T-cell (primary cell): Measurements from ENCODE around the gene IDE. TPM values are rescaled to one million over a fixed set of nuclear protein-coding genes. Genes with fewer than 3 reads are reported as not detected.

Experiments
- ATAC-seq, 4 experiments: fragments of 200-7000 bp in 3 of 4; fragments of 150-1000 bp in 1 of 4; cut with Tn5 transposase; replicated peaks in 1 of 4; 1 replicate in 3 of 4; 2 replicates in 1 of 4; pipeline ENCODE4 v1.10.0; 2021; ENCODE audit warnings: moderate library complexity in 3 of 4, mild to moderate bottlenecking in 2 of 4, moderate number of reproducible peaks in 1 of 4
- CTCF ChIA-PET, 2 donors: fragments of 300-600 bp; sonication (Branson Sonifier 250); formaldehyde crosslinking; loops; one replicate each; lab custom pipeline; 2022; ENCODE audit warnings: antibody characterized with exemption in 2 of 2; lab: Charles Lee
- POLR2A ChIA-PET, 2 donors: fragments of 300-600 bp; sonication (Branson Sonifier 250); formaldehyde crosslinking; loops; one replicate each; lab custom pipeline; 2022; ENCODE audit warnings: antibody characterized with exemption in 2 of 2; lab: Charles Lee
- DNase-seq, 35 experiments: peaks; one replicate each; pipeline versions ENCODE4 v3.0.0 to v3.0.0-alpha.2; 2013 to 2023
- H3K27ac ChIP-seq: one replicate; pipeline ENCODE4 v1.5.1; 2013; ENCODE audit warnings: low read length
- H3K27me3 ChIP-seq, 2 experiments: replicated peaks in 1 of 2; 1 replicate in 1 of 2; 2 replicates in 1 of 2; pipeline versions ENCODE4 v1.6.1 to v1.7.0; 2013; ENCODE audit warnings: low read length in 1 of 2, mixed read lengths in 1 of 2; ENCODE audit not compliant: control insufficient read depth in 2 of 2, insufficient read depth in 2 of 2; ENCODE audit errors: extremely low read depth in 1 of 2
- H3K36me3 ChIP-seq, 2 donors: 1 replicate in 1 of 2; 2 replicates in 1 of 2; pipeline versions ENCODE4 v1.6.1 to v1.7.0; 2013; ENCODE audit warnings: low read length in 1 of 2; ENCODE audit not compliant: control insufficient read depth in 2 of 2, insufficient read depth in 1 of 2; ENCODE audit errors: extremely low read depth in 1 of 2
- H3K4me1 ChIP-seq, 2 experiments: 1 replicate in 1 of 2; 2 replicates in 1 of 2; pipeline versions ENCODE4 v1.6.1 to v1.7.0; 2013; ENCODE audit warnings: low read length in 2 of 2, mixed read lengths in 1 of 2; ENCODE audit not compliant: insufficient read depth in 2 of 2, control insufficient read depth in 1 of 2; ENCODE audit errors: extremely low read depth in 1 of 2
- H3K4me3 ChIP-seq, 2 donors: 1 replicate in 1 of 2; 2 replicates in 1 of 2; pipeline versions ENCODE4 v1.5.1 to v1.7.0; 2013; ENCODE audit warnings: mild to moderate bottlenecking in 2 of 2, low read length in 1 of 2, moderate library complexity in 1 of 2; ENCODE audit not compliant: control insufficient read depth in 1 of 2; ENCODE audit errors: extremely low read depth in 1 of 2
- H3K9me3 ChIP-seq: 2 replicates; pipeline ENCODE4 v1.7.0; 2013
- H3K27ac Mint-ChIP-seq, 2 donors: one replicate each; pipeline ENCODE4 v1.8.0; 2020 to 2021; ENCODE audit warnings: mild to moderate bottlenecking in 2 of 2, mixed read lengths in 2 of 2
- H3K27me3 Mint-ChIP-seq, 2 donors: one replicate each; pipeline ENCODE4 v1.8.0; 2021 to 2022; ENCODE audit warnings: mixed read lengths in 2 of 2
- H3K36me3 Mint-ChIP-seq: one replicate; pipeline ENCODE4 v1.8.0; 2021; ENCODE audit warnings: mixed read lengths
- H3K4me1 Mint-ChIP-seq, 3 donors: one replicate each; pipeline ENCODE4 v1.8.0; 2020 to 2022; ENCODE audit warnings: mixed read lengths in 3 of 3, mild to moderate bottlenecking in 1 of 3
- H3K4me3 Mint-ChIP-seq, 3 donors: one replicate each; pipeline ENCODE4 v1.8.0; 2020 to 2022; ENCODE audit warnings: mild to moderate bottlenecking in 3 of 3, mixed read lengths in 3 of 3, moderate library complexity in 3 of 3
- H3K9me3 Mint-ChIP-seq, 3 donors: one replicate each; pipeline ENCODE4 v1.8.0; 2020 to 2022; ENCODE audit warnings: mixed read lengths in 3 of 3
- WGBS: methylation state at CpG from one replicate; pipeline ENCODE4 v1.1.5; 2013; ENCODE audit warnings: missing lambda C conversion rate; ENCODE audit not compliant: insufficient coverage; 5-methylcytosine and 5-hydroxymethylcytosine counted together
- total RNA-seq, 35 experiments: library from RNA in 6 of 35; stranded (reverse) in 6 of 35; fragments of 120-200 nt in 1 of 35; gene quantifications; one replicate each; pipeline versions ENCODE4 v1.2.1 to v1.2.4 and lab custom pipeline; 2013 to 2026

IDE gene
- total RNA-seq, 5 donors from 2014 or later (not counting 1 experiment from before 2014, with no cell fraction given), result 24.7 to 31.8 (median 27.2) TPM

GRCh38 chr10:92492748-92493240 is 81.1 kb downstream of the IDE start:
- H3K4me3 Mint-ChIP-seq, result no peak overlapping the region
- H3K9me3 Mint-ChIP-seq, result no peaks in the 10 kb centered on the region
- Histone ChIP-seq H3K27me3 (no peaks in the 10 kb centered on the region), H3K9me3 (no peaks in the 10 kb centered on the region), H3K4me3 (no peak overlapping the region), H3K36me3 (peaks cover 0 to 41% of the 10 kb centered on the region in 2 donors), H3K4me1 (no peaks in the 10 kb centered on the region), H3K27ac (no peak overlapping the region)
- POLR2A ChIA-PET, result no interaction called here
- ATAC-seq (no peak), DNase-seq (no peak)
- H3K4me1 Mint-ChIP-seq, result no peaks in the 10 kb centered on the region
- peaks cover 50% of the 10 kb centered on the region for H3K36me3 Mint-ChIP-seq
- 96% methylated on average over 4 of the region's 6 CpGs for WGBS
- H3K27ac Mint-ChIP-seq, result no peak overlapping the region
- H3K27me3 Mint-ChIP-seq, result no peaks in the 10 kb centered on the region
- CTCF ChIA-PET, result interaction anchor here in 1 of 2 donors (0.7 kb wide), 1 partner anchor 20 kb away, joined by 3 read pairs; no protein-coding TSS in a partner anchor

GRCh38 chr10:92490387-92490786 is 83.5 kb downstream of the IDE start:
- H3K9me3 Mint-ChIP-seq, result no peaks in the 10 kb centered on the region
- no CpG with 5 or more reads among the region's 2 CpGs for WGBS
- CTCF ChIA-PET, result interaction anchor here (0.5 to 0.6 kb wide), 2 partner anchors 10 to 44 kb away, joined by 3 to 4 read pairs; no protein-coding TSS in a partner anchor
- H3K27me3 Mint-ChIP-seq, result no peaks in the 10 kb centered on the region
- no peaks in the 10 kb centered on the region for H3K4me1 Mint-ChIP-seq
- POLR2A ChIA-PET, result no interaction called here
- no peak overlapping the region for H3K4me3 Mint-ChIP-seq
- DNase-seq (no peak), ATAC-seq (no peak)
- Histone ChIP-seq H3K27ac (no peak overlapping the region), H3K9me3 (no peaks in the 10 kb centered on the region), H3K27me3 (no peaks in the 10 kb centered on the region), H3K4me3 (no peak overlapping the region), H3K36me3 (peaks cover 0 to 57% of the 10 kb centered on the region in 2 donors), H3K4me1 (no peaks in the 10 kb centered on the region)
- peaks cover 62% of the 10 kb centered on the region for H3K36me3 Mint-ChIP-seq
- H3K27ac Mint-ChIP-seq, result no peak overlapping the region

GRCh38 chr10:92486637-92487036 is 87.3 kb downstream of the IDE start:
- no peak overlapping the region for H3K27ac Mint-ChIP-seq
- DNase-seq, result no peak
- ATAC-seq, result no peak
- POLR2A ChIA-PET, result no interaction called here
- CTCF ChIA-PET, result interaction anchor here in 1 of 2 donors (0.7 kb wide), 1 partner anchor 1032 kb away, joined by 3 read pairs; no protein-coding TSS in a partner anchor
- no peaks in the 10 kb centered on the region for H3K9me3 Mint-ChIP-seq
- H3K27me3 Mint-ChIP-seq, result no peaks in the 10 kb centered on the region
- Histone ChIP-seq H3K4me1 (no peaks in the 10 kb centered on the region), H3K4me3 (no peak overlapping the region), H3K27me3 (no peaks in the 10 kb centered on the region), H3K36me3 (peaks cover 3 to 64% of the 10 kb centered on the region in 2 donors), H3K9me3 (no peaks in the 10 kb centered on the region), H3K27ac (no peak overlapping the region)
- H3K4me1 Mint-ChIP-seq, result no peaks in the 10 kb centered on the region
- no peak overlapping the region for H3K4me3 Mint-ChIP-seq
- peaks cover 66% of the 10 kb centered on the region for H3K36me3 Mint-ChIP-seq

GRCh38 chr10:92483539-92483938 is 90.4 kb downstream of the IDE start:
- WGBS, result 100% methylated on average over 3 of the region's 4 CpGs
- DNase-seq, result no peak
- no peak overlapping the region for H3K4me3 Mint-ChIP-seq
- ATAC-seq, result no peak
- H3K36me3 ChIP-seq, result peaks cover 3 to 52% of the 10 kb centered on the region in 2 donors
- no peaks in the 10 kb centered on the region for H3K9me3 ChIP-seq
- H3K27ac Mint-ChIP-seq, result no peak overlapping the region
- H3K27me3 Mint-ChIP-seq, result no peaks in the 10 kb centered on the region
- H3K4me1 Mint-ChIP-seq, result no peaks in the 10 kb centered on the region
- H3K9me3 Mint-ChIP-seq, result no peaks in the 10 kb centered on the region
- ChIA-PET POLR2A (interaction anchor here in 1 of 2 donors (0.6 kb wide), 1 partner anchor 238 kb away, joined by 3 read pairs; no protein-coding TSS in a partner anchor), CTCF (interaction anchor here in 1 of 2 donors (0.6 kb wide), 1 partner anchor 12 kb away, joined by 3 read pairs; no protein-coding TSS in a partner anchor)
- H3K36me3 Mint-ChIP-seq, result peaks cover 71% of the 10 kb centered on the region
- H3K27me3 ChIP-seq, result no peaks in the 10 kb centered on the region
- H3K4me3 ChIP-seq, result no peak overlapping the region
- H3K27ac ChIP-seq, result no peak overlapping the region
- H3K4me1 ChIP-seq, result no peaks in the 10 kb centered on the region

GRCh38 chr10:92480413-92480812 is 93.5 kb downstream of the IDE start:
- Histone ChIP-seq H3K9me3 (no peaks in the 10 kb centered on the region), H3K27ac (no peak overlapping the region), H3K27me3 (no peaks in the 10 kb centered on the region), H3K36me3 (peaks cover 3 to 45% of the 10 kb centered on the region in 2 donors), H3K4me3 (no peak overlapping the region), H3K4me1 (no peaks in the 10 kb centered on the region)
- POLR2A ChIA-PET, result interaction anchor here in 1 of 2 donors (0.5 kb wide), 1 partner anchor 459 kb away, joined by 3 read pairs; no protein-coding TSS in a partner anchor
- Mint-ChIP-seq H3K9me3 (no peaks in the 10 kb centered on the region), H3K4me3 (no peak overlapping the region), H3K27ac (no peak overlapping the region), H3K4me1 (no peaks in the 10 kb centered on the region), H3K27me3 (no peaks in the 10 kb centered on the region), H3K36me3 (peaks cover 52% of the 10 kb centered on the region)
- ATAC-seq (no peak), DNase-seq (no peak)
- CTCF ChIA-PET, result no interaction called here

- Mint-ChIP-seq H3K27me3 (no peaks in the 10 kb centered on the region), H3K36me3 (peaks cover 52% of the 10 kb centered on the region), H3K9me3 (no peaks in the 10 kb centered on the region), H3K4me1 (no peaks in the 10 kb centered on the region), H3K27ac (no peak overlapping the region), H3K4me3 (no peak overlapping the region)
- no peak for DNase-seq
- H3K4me3 ChIP-seq, result no peak overlapping the region
- ATAC-seq, result no peak
- H3K9me3 ChIP-seq, result no peaks in the 10 kb centered on the region
- CTCF ChIA-PET, result no interaction called here
- H3K36me3 ChIP-seq, result peaks cover 3 to 43% of the 10 kb centered on the region in 2 donors
- POLR2A ChIA-PET, result no interaction called here
- no peak overlapping the region for H3K27ac ChIP-seq
- WGBS, result 100% methylated on average over 4 of the region's 7 CpGs
- H3K27me3 ChIP-seq, result no peaks in the 10 kb centered on the region
- H3K4me1 ChIP-seq, result no peaks in the 10 kb centered on the region
These were observed 94.3 kb downstream of the IDE start for GRCh38 chr10:92479547-92479946.
